Measurements from ENCODE around the gene C17orf113.
"Not testable (repeated sequence)": the region's sequence is repeated elsewhere in the genome, so short reads cannot be mapped to it uniquely, and the experiment has no call there.

GRCh38 chr17:42010266-42010680 is 40.1 kb downstream of the C17orf113 start:
- TF ChIP-seq CTCF (IDR thresholded peaks at IDR 0.05); ZFX (IDR thresholded peaks at IDR 0.05; ENCODE audit: borderline replicate concordance): not testable (repeated sequence)

All from 22Rv1 (cell line).